HG03469 (cell line): ENCODE measurements around the gene SGF29.
"Not testable (repeated sequence)": the region's sequence is repeated elsewhere in the genome, so short reads cannot be mapped to it uniquely, and the experiment has no call there.

ENCODE experiments used
- ATAC-seq: cut with Tn5 transposase; IDR thresholded peaks from one replicate; pipeline ENCODE4 v1.9.1; 2021; ENCODE audit warnings: mild to moderate bottlenecking, moderate library complexity, moderate number of reproducible peaks; ENCODE audit not compliant: unreplicated experiment

SGF29 gene

GRCh38 chr16:28609631-28610594, 56.2 kb downstream of the SGF29 start, which contains the start of gene SULT1A1:
Gene SULT1A1 (minus strand): TSS chr16:28610044. CDS start chr16:28608855, 1,189 bp downstream.
- ATAC-seq = no peak

DNA sequence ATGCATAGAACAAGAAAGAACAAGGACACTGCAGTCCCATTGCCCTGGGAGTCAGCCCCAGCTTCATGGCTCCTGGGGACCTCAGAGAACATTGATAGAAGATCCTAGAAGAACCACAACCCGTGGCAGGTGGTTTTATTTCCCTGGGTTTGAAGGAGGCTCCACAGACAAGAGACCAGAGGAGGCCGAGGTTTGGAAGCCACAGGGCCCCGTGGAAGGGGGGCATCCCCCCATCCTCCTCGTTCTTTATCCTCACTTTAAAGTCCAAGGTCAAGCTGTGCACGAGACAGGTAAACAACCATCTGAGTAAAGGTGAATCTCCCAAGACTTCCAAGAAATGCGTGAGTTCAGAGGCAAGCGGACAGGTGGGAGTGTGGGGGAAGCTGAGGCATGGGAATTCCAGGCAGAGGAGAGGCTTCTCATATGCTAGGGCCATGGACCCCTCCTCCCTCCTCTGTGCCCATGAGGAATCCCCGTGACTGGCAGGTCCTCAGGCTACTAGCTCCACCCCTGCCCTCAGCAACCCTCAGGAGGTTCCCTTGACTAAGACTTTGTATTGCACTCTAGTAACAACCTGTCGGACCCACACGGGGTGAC, 57.0 kb downstream of the SGF29 start:
- no peak for ATAC-seq

- not testable (repeated sequence) for ATAC-seq
Observed at GRCh38 chr16:28612359-28613280, 58.9 kb downstream of the SGF29 start.

DNA sequence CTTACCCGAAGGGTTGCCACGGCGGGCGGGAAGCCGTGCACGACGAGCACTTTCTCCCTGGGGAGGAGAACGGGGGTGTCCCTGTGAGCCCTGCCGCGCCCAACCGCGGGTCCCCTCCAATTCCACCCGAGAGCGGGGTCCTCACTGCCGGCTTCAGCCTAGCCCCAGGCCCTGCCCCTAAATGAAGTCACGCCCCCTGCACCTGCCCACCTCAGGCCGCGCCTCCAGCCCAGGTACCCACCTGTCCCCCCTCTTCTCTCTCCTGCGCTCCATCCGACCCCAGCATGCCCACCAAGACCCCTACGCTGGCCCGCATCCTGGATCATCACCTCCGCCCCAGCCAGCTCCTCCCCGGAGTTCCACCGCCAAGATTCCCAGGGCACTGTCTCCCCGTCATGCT, 60.2 kb downstream of the SGF29 start:
- ATAC-seq = not testable (repeated sequence)

- not testable (repeated sequence) for ATAC-seq
Observed at GRCh38 chr16:28614561-28614960, 60.8 kb downstream of the SGF29 start.

- ATAC-seq = not testable (repeated sequence)
Observed at GRCh38 chr16:28615486-28616223, 61.9 kb downstream of the SGF29 start.

GRCh38 chr16:28616224-28616577, 62.5 kb downstream of the SGF29 start:
- ATAC-seq = not testable (repeated sequence)

GRCh38 chr16:28616636-28617035, 62.9 kb downstream of the SGF29 start:
- ATAC-seq = no peak

GRCh38 chr16:28617874-28618273, 64.2 kb downstream of the SGF29 start:
- ATAC-seq = no peak

DNA sequence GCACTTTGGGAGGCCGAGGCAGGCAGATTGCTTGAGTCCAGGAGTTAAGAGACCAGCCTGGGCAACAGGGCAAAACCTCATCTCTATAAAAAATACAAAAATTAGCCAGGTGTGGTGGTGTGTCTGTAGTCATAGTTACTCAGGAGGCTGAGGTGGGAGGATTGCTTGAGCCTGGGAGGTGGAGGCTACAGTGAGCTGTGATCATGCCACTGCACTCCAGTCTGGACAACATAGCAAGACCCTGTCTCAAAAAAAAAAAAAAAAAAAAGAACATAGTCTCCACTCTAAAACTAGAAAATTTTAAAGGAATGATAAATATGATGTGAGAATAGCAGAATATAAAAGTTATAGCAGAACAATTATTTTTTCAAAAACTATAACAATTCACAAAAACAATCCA, 66.6 kb downstream of the SGF29 start:
- ATAC-seq = not testable (repeated sequence)

- ATAC-seq = no peak
Observed at GRCh38 chr16:28621481-28622155, 67.9 kb downstream of the SGF29 start.

DNA sequence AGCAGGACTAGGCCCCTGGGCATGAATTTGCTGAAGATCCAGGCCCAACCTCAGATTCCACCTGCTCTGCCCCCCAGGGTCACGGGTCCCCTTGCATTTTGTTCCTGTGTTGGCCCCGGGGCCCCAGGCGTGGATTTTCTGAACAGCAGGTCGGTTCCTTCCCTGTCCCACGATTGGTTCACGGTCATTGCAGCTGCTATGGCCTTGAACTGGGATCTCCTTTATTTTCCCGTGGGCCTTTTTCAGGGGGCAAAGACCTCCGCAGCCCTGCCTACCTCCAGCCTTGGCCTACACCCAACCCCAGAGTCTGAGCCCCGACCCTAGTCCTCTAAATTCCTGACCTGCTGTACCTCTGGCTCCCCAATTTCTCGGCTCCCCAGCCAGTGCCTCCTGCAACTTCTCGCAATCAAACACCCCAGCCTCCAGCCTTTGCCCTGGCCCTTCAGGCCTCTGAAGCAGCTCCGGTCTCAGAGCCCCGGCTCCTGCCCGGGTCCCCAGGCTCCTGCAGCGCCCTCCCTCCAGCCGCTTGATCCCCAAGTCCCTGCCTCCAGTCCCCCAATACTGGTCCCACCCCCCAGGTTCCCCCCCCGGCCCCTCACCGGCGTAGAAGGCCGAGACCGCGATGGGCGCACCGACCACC, 68.9 kb downstream of the SGF29 start:
- ATAC-seq = not testable (repeated sequence)

GRCh38 chr16:28623172-28623711, 69.5 kb downstream of the SGF29 start:
- no peak for ATAC-seq

GRCh38 chr16:28630905-28631304, 77.2 kb downstream of the SGF29 start:
- not testable (repeated sequence) for ATAC-seq

DNA sequence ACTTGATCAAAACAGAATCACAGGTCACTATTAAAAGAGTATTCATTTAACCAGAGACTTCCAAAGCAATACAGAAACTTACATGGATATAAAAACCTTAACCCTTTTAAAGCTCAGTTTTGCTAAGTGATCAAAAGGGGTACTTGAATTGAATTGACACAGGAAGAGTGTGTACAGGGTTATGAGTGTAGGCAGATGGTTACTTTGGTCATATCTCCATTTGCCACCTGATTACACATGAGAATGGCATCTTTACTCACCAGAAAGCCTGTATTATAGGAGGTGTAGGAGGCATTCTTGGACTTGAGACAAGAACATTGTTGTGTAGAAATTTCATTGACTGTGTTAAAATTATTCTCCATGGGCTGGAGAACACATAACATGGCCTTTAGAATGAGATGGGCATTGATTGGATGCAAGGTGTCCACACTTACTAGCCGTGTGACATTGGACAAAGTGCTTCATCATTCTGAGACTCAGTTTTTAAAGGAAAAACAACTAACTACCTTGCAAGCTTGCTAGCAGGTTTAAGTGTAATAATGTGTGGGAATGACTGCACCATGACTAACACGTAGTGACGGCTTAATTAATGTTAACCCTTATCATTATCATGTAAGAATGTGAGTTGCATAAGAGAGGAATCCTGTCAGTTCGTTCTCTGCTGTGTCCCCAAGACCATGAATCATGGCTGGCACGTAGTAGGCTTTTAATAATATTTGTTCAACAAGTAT, 82.5 kb downstream of the SGF29 start:
- not testable (repeated sequence) for ATAC-seq

DNA sequence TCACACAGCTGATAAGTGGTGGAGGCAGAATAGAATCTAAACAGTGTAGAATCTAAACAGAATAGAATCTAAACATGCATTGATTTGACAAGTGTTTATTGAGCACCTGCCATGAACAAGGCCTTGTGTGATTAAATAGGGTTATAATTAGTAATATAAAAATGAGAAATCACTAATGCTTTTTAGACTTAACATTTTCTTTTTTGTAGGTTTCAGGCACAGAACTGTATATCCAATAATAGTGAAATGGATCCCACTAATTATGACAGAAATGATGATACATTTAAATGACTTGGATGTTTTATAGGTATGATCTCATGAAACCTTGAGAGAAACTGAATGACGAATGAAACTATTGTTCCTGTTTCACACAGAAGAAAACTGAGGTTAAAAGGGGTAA, 84.0 kb downstream of the SGF29 start, which contains the start of gene NPIPB8:
Gene NPIPB8, plus strand, starts transcription at position 301 of the 400 bp plus-strand sequence. CDS start 296 bp downstream, outside the sequence.
- not testable (repeated sequence) for ATAC-seq

DNA sequence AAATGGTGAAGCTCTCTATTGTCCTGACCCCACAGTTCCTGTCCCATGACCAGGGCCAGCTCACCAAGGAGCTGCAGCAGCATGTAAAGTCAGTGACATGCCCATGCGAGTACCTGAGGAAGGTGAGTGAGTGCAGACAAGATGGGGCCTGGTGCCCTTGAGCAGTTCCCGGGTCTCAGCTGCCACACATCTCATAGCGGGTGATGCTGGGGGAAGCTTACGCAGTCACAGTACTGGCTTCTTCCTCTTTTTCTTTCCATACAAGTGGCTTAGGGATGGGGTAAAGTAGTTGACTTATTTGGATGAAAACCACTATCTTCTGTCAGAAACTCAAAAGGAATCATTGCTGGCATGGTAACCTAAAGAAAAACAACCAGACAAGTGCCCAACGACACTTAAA, 84.6 kb downstream of the SGF29 start:
- ATAC-seq = not testable (repeated sequence)

GRCh38 chr16:28639959-28640358, 86.2 kb downstream of the SGF29 start:
- ATAC-seq = not testable (repeated sequence)
